ENCODE measurements around the gene ADAM11. TPM values are rescaled to one million over a fixed set of nuclear protein-coding genes. Genes with fewer than 3 reads are reported as not detected.

The ADAM11 gene
- total RNA-seq, 1 experiment from 2014 or later, result 0.72 TPM

GRCh38 chr17:44831371-44831770 lies 72.6 kb downstream of the ADAM11 start:
- Histone ChIP-seq H3K9me3 (no peaks in the 10 kb centered on the region; the same call in 1 of the 2 replicates), H3K4me3 (no peak overlapping the region), H3K36me3 (peaks cover 4% of the 10 kb centered on the region), H3K27me3 (no peaks in the 10 kb centered on the region)
- DNase-seq, result no peak

Other genes starting within 250 kb of the ADAM11 start
- 29.6 and 46.3 TPM in 2 replicates for gene FZD2, start 201.5 kb upstream of the ADAM11 start, total RNA-seq (2014; rRNA removed; shearing (Covaris generic); ENCODE audit: low replicate concordance)
- 0.95 TPM in 1 of 2 replicates, not detected in the other for gene MEIOC, start 102.5 kb upstream of the ADAM11 start, total RNA-seq (2014; rRNA removed; shearing (Covaris generic); ENCODE audit: low replicate concordance)
- 39.1 and 63.4 TPM in 2 replicates for gene CCDC43, start 69.2 kb upstream of the ADAM11 start, total RNA-seq (2014; rRNA removed; shearing (Covaris generic); ENCODE audit: low replicate concordance)
- gene DBF4B, start 50.3 kb upstream of the ADAM11 start, total RNA-seq (2014; rRNA removed; shearing (Covaris generic); ENCODE audit: low replicate concordance), result 7.9 and 11.1 TPM in 2 replicates
- gene GJC1, start 71.3 kb downstream of the ADAM11 start, total RNA-seq (2014; rRNA removed; shearing (Covaris generic); ENCODE audit: low replicate concordance), result 15.4 and 60.0 TPM in 2 replicates
- gene HIGD1B, start 88.9 kb downstream of the ADAM11 start, total RNA-seq (2014; rRNA removed; shearing (Covaris generic); ENCODE audit: low replicate concordance), result not detected in 2 replicates
- 156 and 179 TPM in 2 replicates for gene EFTUD2, start 140.5 kb downstream of the ADAM11 start, total RNA-seq (2014; rRNA removed; shearing (Covaris generic); ENCODE audit: low replicate concordance)
- gene GFAP, start 156.5 kb downstream of the ADAM11 start, total RNA-seq (2014; rRNA removed; shearing (Covaris generic); ENCODE audit: low replicate concordance), result 5.0 TPM in 1 of 2 replicates, not detected in the other
- 10.9 and 21.6 TPM in 2 replicates for gene KIF18B, start 188.8 kb downstream of the ADAM11 start, total RNA-seq (2014; rRNA removed; shearing (Covaris generic); ENCODE audit: low replicate concordance)
- gene C1QL1, start 209.3 kb downstream of the ADAM11 start, total RNA-seq (2014; rRNA removed; shearing (Covaris generic); ENCODE audit: low replicate concordance), result 6.1 and 7.9 TPM in 2 replicates